Measurements from ENCODE around the gene NUTM1. TPM values are rescaled to one million over a fixed set of nuclear protein-coding genes. Genes with fewer than 3 reads are reported as not detected.

NUTM1 gene
- polyA plus RNA-seq, 1 of the 3 experiments (the other 2 are of a cell fraction), result not detected

DNA sequence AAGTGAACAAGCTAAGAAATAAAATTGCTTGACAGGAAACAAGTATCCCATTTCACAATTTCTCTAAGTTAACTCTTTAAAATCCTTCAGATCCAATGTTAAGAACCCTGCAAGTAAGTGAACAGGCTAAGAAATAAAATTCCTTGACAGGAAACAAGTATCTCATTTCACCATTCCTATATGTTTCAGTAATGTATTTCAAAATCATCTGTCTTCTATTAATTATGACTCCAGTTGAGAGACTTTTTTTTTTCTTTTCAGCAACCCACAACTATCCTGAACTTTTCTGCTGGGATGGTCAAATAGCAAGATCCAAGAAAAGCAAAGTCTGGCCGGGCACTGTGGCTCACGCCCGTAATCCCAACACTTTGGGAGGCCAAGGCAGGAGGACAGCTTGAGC is 3.2 kb upstream of the NUTM1 start:
- TF ChIP-seq, protein P1, sequence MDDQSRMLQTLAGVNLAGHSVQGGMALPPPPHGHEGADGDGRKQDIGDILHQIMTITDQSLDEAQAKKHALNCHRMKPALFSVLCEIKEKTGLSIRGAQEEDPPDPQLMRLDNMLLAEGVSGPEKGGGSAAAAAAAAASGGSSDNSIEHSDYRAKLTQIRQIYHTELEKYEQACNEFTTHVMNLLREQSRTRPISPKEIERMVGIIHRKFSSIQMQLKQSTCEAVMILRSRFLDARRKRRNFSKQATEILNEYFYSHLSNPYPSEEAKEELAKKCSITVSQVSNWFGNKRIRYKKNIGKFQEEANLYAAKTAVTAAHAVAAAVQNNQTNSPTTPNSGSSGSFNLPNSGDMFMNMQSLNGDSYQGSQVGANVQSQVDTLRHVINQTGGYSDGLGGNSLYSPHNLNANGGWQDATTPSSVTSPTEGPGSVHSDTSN (IDR thresholded peaks at IDR 0.05), result no peak
- TF ChIP-seq JUND (IDR thresholded peaks at IDR 0.05) (no peak), YY1 (IDR thresholded peaks at IDR 0.05; ENCODE audit: low read depth) (no peak), CHD2 (IDR thresholded peaks at IDR 0.05; ENCODE audit: low read length, partially characterized antibody) (no peak), GABPA (IDR thresholded peaks at IDR 0.05; ENCODE audit: low read depth) (no peak), NFIC (IDR thresholded peaks at IDR 0.05; ENCODE audit: borderline replicate concordance) (no peak), MXI1 (IDR thresholded peaks at IDR 0.05; ENCODE audit: low read depth, low read length) (no peak)
- TF ChIP-seq, protein P2, sequence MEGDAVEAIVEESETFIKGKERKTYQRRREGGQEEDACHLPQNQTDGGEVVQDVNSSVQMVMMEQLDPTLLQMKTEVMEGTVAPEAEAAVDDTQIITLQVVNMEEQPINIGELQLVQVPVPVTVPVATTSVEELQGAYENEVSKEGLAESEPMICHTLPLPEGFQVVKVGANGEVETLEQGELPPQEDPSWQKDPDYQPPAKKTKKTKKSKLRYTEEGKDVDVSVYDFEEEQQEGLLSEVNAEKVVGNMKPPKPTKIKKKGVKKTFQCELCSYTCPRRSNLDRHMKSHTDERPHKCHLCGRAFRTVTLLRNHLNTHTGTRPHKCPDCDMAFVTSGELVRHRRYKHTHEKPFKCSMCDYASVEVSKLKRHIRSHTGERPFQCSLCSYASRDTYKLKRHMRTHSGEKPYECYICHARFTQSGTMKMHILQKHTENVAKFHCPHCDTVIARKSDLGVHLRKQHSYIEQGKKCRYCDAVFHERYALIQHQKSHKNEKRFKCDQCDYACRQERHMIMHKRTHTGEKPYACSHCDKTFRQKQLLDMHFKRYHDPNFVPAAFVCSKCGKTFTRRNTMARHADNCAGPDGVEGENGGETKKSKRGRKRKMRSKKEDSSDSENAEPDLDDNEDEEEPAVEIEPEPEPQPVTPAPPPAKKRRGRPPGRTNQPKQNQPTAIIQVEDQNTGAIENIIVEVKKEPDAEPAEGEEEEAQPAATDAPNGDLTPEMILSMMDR (IDR thresholded peaks at IDR 0.05), result no peak
- POLR2A ChIA-PET, result interaction anchor here (3.3 kb wide), 1 partner anchor 27 kb away, joined by 19 read pairs; the partner anchor contains the start of gene LPCAT4
- H3K4me1 ChIP-seq (ENCODE audit: control insufficient read depth in 1 of 2, insufficient read depth in 2 of 2, low read depth in 1 of 2, low read length in 1 of 2), result peaks cover 14 to 19% of the 10 kb centered on the region in 2 experiments; a peak in 3 of 4 replicates
- peak overlapping the region in 1 of 2 experiments; percentile 59; a peak in 2 of 4 replicates for H3K27ac ChIP-seq (ENCODE audit: low read depth in 2 of 2, low read length in 1 of 2)
- no peaks in the 10 kb centered on the region for H3K9me2 ChIP-seq
- no peak for DNase-seq
- H3K4me2 ChIP-seq, result no peak overlapping the region
- no peaks in the 10 kb centered on the region for H3K27me3 ChIP-seq (ENCODE audit: insufficient read depth)
- CTCF ChIA-PET, result interaction anchor here (0.8 to 1.5 kb wide), 2 partner anchors 11 to 98 kb away, joined by 3 to 8 read pairs; no protein-coding TSS in a partner anchor
- H3K9ac ChIP-seq, result no peak overlapping the region
- no peak overlapping the region for H2AFZ ChIP-seq (ENCODE audit: low read depth)
- no peak overlapping the region for H3K4me3 ChIP-seq (ENCODE audit: low read depth in 2 of 2, low read length in 1 of 2)
- H3K36me3 ChIP-seq (replicated peaks in 1 of 2; ENCODE audit: control insufficient read depth in 1 of 2, insufficient read depth in 2 of 2, low read length in 1 of 2), result peaks cover 22 to 36% of the 10 kb centered on the region in 2 experiments
- no peaks in the 10 kb centered on the region for H4K20me1 ChIP-seq (ENCODE audit: insufficient read depth)
- no peaks in the 10 kb centered on the region for H3K9me3 ChIP-seq
- 87% methylated on average over 3 of the region's 3 CpGs for WGBS (ENCODE audit: low lambda C conversion rate)
- peaks cover 60% of the 10 kb centered on the region for H3K79me2 ChIP-seq (ENCODE audit: insufficient read depth)
- H3F3A ChIP-seq (replicated peaks; ENCODE audit: insufficient read depth), result peaks cover 34% of the 10 kb centered on the region

DNA sequence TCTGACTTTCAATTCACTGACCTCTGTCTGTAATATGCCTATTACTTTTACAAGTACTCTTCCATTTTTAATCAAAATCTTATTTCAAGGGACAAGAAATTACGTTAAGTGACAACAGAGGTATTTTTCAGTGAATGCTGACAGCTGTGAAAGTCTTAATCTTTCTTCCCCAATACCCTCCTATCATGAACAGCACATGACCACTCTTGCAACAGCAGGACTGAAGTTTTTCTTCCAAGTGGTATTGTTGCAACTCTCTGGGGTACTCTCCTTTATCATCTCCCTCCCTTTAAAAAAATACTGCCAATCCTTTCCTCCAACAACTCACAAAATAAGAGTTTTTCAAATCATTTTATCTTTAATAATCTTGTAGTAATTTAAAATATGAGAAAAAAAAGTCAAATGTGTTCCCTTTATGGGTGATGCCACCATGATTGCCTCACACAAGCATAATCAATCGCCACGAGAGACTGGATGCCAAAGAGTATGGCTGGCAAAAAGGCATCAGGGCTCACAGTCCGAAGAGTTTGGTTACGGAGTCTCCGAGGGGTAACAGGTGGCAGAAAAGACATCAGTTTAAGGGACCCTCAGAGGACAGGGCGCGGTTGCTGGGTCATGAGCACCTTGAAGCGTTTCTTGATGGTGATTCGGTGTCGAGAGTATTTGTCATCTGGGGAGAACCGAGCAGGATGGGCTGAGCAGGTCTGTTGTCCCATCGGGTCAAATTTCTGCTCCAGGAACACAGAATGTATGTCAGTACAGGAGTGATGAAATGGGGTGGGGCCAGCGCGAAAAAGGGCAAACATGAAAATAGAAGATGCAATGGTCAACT is 1.5 kb upstream of the NUTM1 start:
- DNase-seq, result no peak
- Histone ChIP-seq H3K9ac (no peak overlapping the region), H3F3A (replicated peaks; ENCODE audit: insufficient read depth) (peaks cover 34% of the 10 kb centered on the region), H3K4me3 (ENCODE audit: low read depth in 2 of 2, low read length in 1 of 2) (peak overlapping the region; percentile 59 to 99), H3K9me2 (no peaks in the 10 kb centered on the region), H3K9me3 (no peaks in the 10 kb centered on the region), H4K20me1 (ENCODE audit: insufficient read depth) (no peaks in the 10 kb centered on the region), H3K27me3 (ENCODE audit: insufficient read depth) (no peaks in the 10 kb centered on the region), H3K27ac (ENCODE audit: low read depth in 2 of 2, low read length in 1 of 2) (no peak overlapping the region), H3K4me1 (ENCODE audit: control insufficient read depth in 1 of 2, insufficient read depth in 2 of 2, low read depth in 1 of 2, low read length in 1 of 2) (peaks cover 8 to 10% of the 10 kb centered on the region in 2 experiments; a peak in 3 of 4 replicates), H3K4me2 (peak overlapping the region; percentile 82), H3K79me2 (ENCODE audit: insufficient read depth) (peaks cover 54% of the 10 kb centered on the region), H2AFZ (ENCODE audit: low read depth) (no peak overlapping the region), H3K36me3 (replicated peaks in 1 of 2; ENCODE audit: control insufficient read depth in 1 of 2, insufficient read depth in 2 of 2, low read length in 1 of 2) (peaks cover 22 to 36% of the 10 kb centered on the region in 2 experiments)
- 93% methylated on average over 15 of the region's 15 CpGs for WGBS (ENCODE audit: low lambda C conversion rate)
- CTCF ChIA-PET, result interaction anchor here (1.3 to 2.7 kb wide), 3 partner anchors 13 to 241 kb away, joined by 4 to 18 read pairs (median 17); partner anchors contain the start of genes GOLGA8B and LPCAT4
- POLR2A ChIA-PET, result interaction anchor here (1.6 kb wide), 1 partner anchor 25 kb away, joined by 16 read pairs; the partner anchor contains the start of gene LPCAT4
- TF ChIP-seq, protein P1 (IDR thresholded peaks at IDR 0.05), result no peak
- no peak for TF ChIP-seq FOXM1 (IDR thresholded peaks at IDR 0.05; ENCODE audit: low read depth)
- no peak for TF ChIP-seq NRF1 (IDR thresholded peaks at IDR 0.05; ENCODE audit: low read depth, low read length)
- TF ChIP-seq, protein P3, sequence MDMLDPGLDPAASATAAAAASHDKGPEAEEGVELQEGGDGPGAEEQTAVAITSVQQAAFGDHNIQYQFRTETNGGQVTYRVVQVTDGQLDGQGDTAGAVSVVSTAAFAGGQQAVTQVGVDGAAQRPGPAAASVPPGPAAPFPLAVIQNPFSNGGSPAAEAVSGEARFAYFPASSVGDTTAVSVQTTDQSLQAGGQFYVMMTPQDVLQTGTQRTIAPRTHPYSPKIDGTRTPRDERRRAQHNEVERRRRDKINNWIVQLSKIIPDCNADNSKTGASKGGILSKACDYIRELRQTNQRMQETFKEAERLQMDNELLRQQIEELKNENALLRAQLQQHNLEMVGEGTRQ (IDR thresholded peaks at IDR 0.05; ENCODE audit: borderline replicate concordance, low read depth, low read length), result no peak
- TF ChIP-seq, protein P2 (IDR thresholded peaks at IDR 0.05), result no peak
- no peak for TF ChIP-seq GABPA (IDR thresholded peaks at IDR 0.05; ENCODE audit: low read depth)
- TF ChIP-seq SIN3A (IDR thresholded peaks at IDR 0.05; ENCODE audit: borderline replicate concordance, low read depth, low read length), result no peak

Measured in SK-N-SH (cell line).